Brain microvascular endothelial cell (primary cell): ENCODE results near the gene TFPI2.

ENCODE experiments used
- DNase-seq: peaks from one replicate; pipeline ENCODE4 v3.0.0-alpha.2; 2020
- H3K27ac ChIP-seq: fragments of 250-450 bp; sonication (Bioruptor Pico); 2 replicates; pipeline ENCODE4 v1.5.1; 2020; ENCODE audit warnings: mild to moderate bottlenecking, moderate library complexity
- H3K27me3 ChIP-seq: fragments of 250-450 bp; sonication (Bioruptor Pico); replicated peaks from 2 replicates; pipeline ENCODE4 v1.5.1; 2020; ENCODE audit warnings: mild to moderate bottlenecking
- H3K36me3 ChIP-seq: fragments of 250-450 bp; sonication (Bioruptor Pico); replicated peaks from 2 replicates; pipeline ENCODE4 v1.5.1; 2020; ENCODE audit warnings: mild to moderate bottlenecking
- H3K4me3 ChIP-seq: 2 replicates; pipeline ENCODE4 v1.5.1; 2011; ENCODE audit warnings: low read depth, mild to moderate bottlenecking, control low read depth, low read length, moderate library complexity
- CTCF ChIP-seq: IDR thresholded peaks from 2 replicates; pipeline ENCODE4 v1.5.1; 2011; ENCODE audit warnings: low read depth, mild to moderate bottlenecking, moderate library complexity, low read length, control low read depth, inconsistent platforms; ENCODE audit errors: missing control alignments
- in situ Hi-C: cut with HindIII; loops from 2 replicates; pipeline ENCODE4 v1.10.0; 2017; ENCODE audit warnings: low sequenced_read_pairs, low pct_ligation_motif_present

The TFPI2 gene

DNA sequence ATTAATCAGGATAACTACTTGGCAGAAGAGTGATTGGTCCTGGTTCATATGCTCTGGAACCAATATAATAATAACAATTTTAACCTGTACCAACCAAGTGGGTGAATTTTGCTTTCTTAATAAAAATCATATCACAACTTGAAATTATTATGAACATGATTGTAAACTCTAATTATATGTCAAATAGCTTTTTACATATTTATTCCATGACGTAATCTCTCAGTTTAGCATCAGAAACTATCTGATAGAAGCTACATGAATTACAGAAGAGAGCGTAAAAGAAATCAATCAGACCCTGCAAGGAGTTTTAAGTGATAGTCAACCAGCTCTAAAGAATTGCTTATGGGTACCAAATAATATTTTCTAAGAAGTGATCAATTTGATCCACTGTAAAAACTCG lies 41.1 kb upstream of the TFPI2 start:
- Histone ChIP-seq H3K27ac (no peak overlapping the region), H3K4me3 (no peak overlapping the region), H3K36me3 (peaks cover 10% of the 10 kb centered on the region), H3K27me3 (no peaks in the 10 kb centered on the region)
- no peak for TF ChIP-seq CTCF
- no peak for DNase-seq
- in situ Hi-C loops, result no loop called here

DNA sequence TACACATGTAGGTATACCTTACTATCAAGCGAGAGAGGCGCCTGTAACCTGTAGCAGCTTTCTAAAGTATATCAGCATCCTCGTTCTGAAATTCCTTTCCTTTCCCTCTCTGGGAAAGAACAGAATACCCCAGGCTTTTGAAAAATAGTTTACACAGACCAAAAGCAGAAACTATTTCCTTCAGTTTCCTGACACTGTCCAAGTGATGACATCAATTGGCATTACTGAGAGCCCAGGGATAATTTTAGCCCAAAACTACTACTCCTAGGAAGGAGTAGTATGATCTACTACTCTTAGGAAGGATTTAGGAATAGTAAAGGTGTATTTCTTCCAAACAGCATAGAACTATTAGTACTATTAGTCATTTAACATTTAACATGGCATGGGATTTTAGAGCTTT lies 37.0 kb upstream of the TFPI2 start:
- no peak for TF ChIP-seq CTCF
- in situ Hi-C loops, result no loop called here
- no peak for DNase-seq
- Histone ChIP-seq H3K4me3 (no peak overlapping the region), H3K27me3 (no peaks in the 10 kb centered on the region), H3K36me3 (peaks cover 19% of the 10 kb centered on the region), H3K27ac (no peak overlapping the region)

DNA sequence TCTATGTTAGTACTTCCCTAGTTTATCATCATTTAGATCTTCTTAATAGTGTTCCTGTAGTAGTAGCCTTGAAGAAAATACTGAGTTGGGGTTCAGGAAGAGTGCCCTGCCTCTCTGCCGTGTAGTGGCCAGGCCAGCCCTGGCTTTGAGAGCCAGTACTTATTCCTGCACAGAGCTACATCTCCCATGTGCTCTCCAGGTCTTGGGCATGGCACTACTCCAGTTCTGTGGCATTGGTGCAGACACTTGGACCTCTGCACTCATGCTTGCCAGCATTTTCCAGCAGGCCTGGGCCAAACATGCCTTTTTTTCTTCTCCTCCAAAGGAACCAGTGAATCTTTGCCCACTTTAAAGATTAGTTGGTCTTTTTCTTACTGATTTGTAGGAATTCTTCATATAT lies 36.2 kb upstream of the TFPI2 start:
- TF ChIP-seq CTCF, result no peak

DNA sequence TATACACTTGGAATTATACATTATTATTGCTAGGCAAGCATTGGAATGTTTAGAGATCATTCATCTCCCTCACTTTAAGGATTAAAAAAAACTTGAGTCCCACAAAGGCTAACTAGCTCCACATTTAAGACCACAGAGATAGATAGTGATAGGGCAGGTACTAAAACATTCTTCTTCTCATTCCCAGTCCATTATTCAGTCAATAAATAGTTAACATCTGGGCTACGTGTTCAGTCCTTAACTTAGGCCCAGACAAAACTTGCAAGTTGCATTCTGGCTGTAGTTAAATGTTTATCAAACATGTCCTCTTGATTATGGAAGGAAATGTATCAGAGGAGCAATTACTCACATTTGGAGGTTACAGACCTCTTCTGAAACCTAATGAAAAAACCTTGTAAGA lies 33.4 kb upstream of the TFPI2 start:
- Histone ChIP-seq H3K27me3 (no peaks in the 10 kb centered on the region), H3K4me3 (peak overlapping the region; percentile 82), H3K27ac (no peak overlapping the region), H3K36me3 (peaks cover 19% of the 10 kb centered on the region)
- in situ Hi-C loops, result no loop called here
- no peak for DNase-seq
- TF ChIP-seq CTCF, result no peak

More for the DNA sequence above, 36.2 kb upstream of the TFPI2 start:
- Histone ChIP-seq H3K4me3 (no peak overlapping the region), H3K27ac (no peak overlapping the region), H3K27me3 (no peaks in the 10 kb centered on the region), H3K36me3 (peaks cover 19% of the 10 kb centered on the region)
- in situ Hi-C loops, result no loop called here
- no peak for DNase-seq

DNA sequence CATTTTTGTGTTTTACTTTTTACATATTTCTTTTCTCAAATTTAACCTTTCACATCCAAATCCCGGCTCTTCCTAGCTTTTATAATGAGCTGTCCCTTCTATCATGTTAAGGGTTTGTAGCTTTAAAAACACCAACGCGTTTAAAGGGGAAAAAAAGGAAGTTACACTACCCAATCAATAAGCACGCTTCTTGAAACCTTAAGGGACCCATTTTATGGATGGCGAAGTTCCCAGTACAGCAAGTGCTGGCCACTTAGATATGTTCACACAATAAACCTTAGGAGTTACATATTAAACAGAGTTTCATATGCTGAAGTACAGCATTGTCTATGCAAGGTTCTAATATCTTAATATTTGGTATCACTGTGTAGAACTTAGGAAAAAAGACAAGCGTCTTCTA lies 32.7 kb upstream of the TFPI2 start:
- H3K27ac ChIP-seq, result peak overlapping the region; percentile 73
- TF ChIP-seq CTCF, result no peak

More for the DNA sequence above, 32.7 kb upstream of the TFPI2 start:
- no peak for DNase-seq
- Histone ChIP-seq H3K4me3 (peak overlapping the region; percentile 82), H3K36me3 (peaks cover 19% of the 10 kb centered on the region), H3K27me3 (no peaks in the 10 kb centered on the region)
- in situ Hi-C loops, result no loop called here
